Activated CD4-positive, alpha-beta T cell treated with anti-CD3 and anti-CD28 coated beads, Interleukin-2, amount 50 U/mL, for 16 hours (primary cell): ENCODE data around the gene RNF220.

Experiments
- DNase-seq: peaks from one replicate; pipeline ENCODE4 v3.0.0-alpha.2; 2020

The RNF220 gene

GRCh38 chr1:44405031-44405797 is at the start of gene RNF220:
TSS of gene RNF220 (plus strand) at chr1:44405255.
- DNase-seq, result peak; percentile 21

- no peak for DNase-seq
These were observed 49.3 kb upstream of the RNF220 start for GRCh38 chr1:44355582-44356305.

GRCh38 chr1:44357710-44358109 is 47.3 kb upstream of the RNF220 start:
- DNase-seq, result no peak

- DNase-seq, result no peak
These were observed 45.7 kb upstream of the RNF220 start for GRCh38 chr1:44359234-44359935.

GRCh38 chr1:44361478-44361877 is 43.6 kb upstream of the RNF220 start:
- DNase-seq, result no peak

- no peak for DNase-seq
These were observed 38.6 kb upstream of the RNF220 start for GRCh38 chr1:44366371-44366975.

GRCh38 chr1:44367944-44368343 is 37.1 kb upstream of the RNF220 start:
- no peak for DNase-seq

GRCh38 chr1:44368471-44369151 is 36.4 kb upstream of the RNF220 start:
- DNase-seq, result no peak

- no peak for DNase-seq
These were observed 33.8 kb upstream of the RNF220 start for GRCh38 chr1:44371206-44371605.

- DNase-seq, result no peak
These were observed 29.5 kb upstream of the RNF220 start for GRCh38 chr1:44375547-44375946.

- DNase-seq, result peak; percentile 35
These were observed 26.9 kb upstream of the RNF220 start for GRCh38 chr1:44377925-44378784.

- DNase-seq, result peak; percentile 10
These were observed 24.3 kb upstream of the RNF220 start for GRCh38 chr1:44380666-44381177.

GRCh38 chr1:44388551-44388950 is 16.5 kb upstream of the RNF220 start:
- DNase-seq, result no peak

- DNase-seq, result no peak
These were observed 15.6 kb upstream of the RNF220 start for GRCh38 chr1:44389437-44389836.

- no peak for DNase-seq
These were observed 14.8 kb upstream of the RNF220 start for GRCh38 chr1:44390277-44390676.

GRCh38 chr1:44401256-44402228 is 3.5 kb upstream of the RNF220 start:
- DNase-seq, result no peak

GRCh38 chr1:44405798-44406736 is 1.0 kb downstream of the RNF220 start:
- peak; percentile 14 for DNase-seq

GRCh38 chr1:44406737-44407429 is 1.8 kb downstream of the RNF220 start:
- DNase-seq, result no peak
